DOHH2 (cell line): ENCODE data around the gene TTC21B.

Source experiments
- H3F3A ChIP-seq: fragments of 200-600 bp; sonication (generic), shearing (Covaris generic); 2 replicates; pipeline ENCODE4 v1.6.0; 2016; ENCODE audit warnings: antibody characterized with exemption, mild to moderate bottlenecking; ENCODE audit not compliant: control insufficient read depth, insufficient read depth
- H3K27ac ChIP-seq: fragments of 200-600 bp; sonication (generic); 2 replicates; pipeline ENCODE4 v1.5.1; 2014; ENCODE audit warnings: low read depth, mild to moderate bottlenecking, low read length, moderate library complexity
- H3K27me3 ChIP-seq: fragments of 200-600 bp; sonication (generic); 2 replicates; pipeline ENCODE4 v1.6.1; 2014; ENCODE audit warnings: mild to moderate bottlenecking, low read length, mixed read lengths; ENCODE audit not compliant: control insufficient read depth
- H3K36me3 ChIP-seq: fragments of 200-600 bp; sonication (generic); 2 replicates; pipeline ENCODE4 v1.6.1; 2014; ENCODE audit warnings: mild to moderate bottlenecking, low read length, moderate library complexity, mixed read lengths; ENCODE audit not compliant: control insufficient read depth
- H3K4me1 ChIP-seq: fragments of 200-600 bp; sonication (generic); 2 replicates; pipeline ENCODE4 v1.6.1; 2014; ENCODE audit warnings: mild to moderate bottlenecking, low read length, mixed read lengths; ENCODE audit not compliant: control insufficient read depth
- H3K4me2 ChIP-seq: fragments of 200-600 bp; sonication (generic); 2 replicates; pipeline ENCODE4 v1.6.0; 2014; ENCODE audit warnings: mild to moderate bottlenecking, low read length, moderate library complexity
- H3K4me3 ChIP-seq: fragments of 200-600 bp; sonication (generic); 2 replicates; pipeline ENCODE4 v1.5.1; 2014; ENCODE audit warnings: mild to moderate bottlenecking, low read length, mixed read lengths
- H3K79me2 ChIP-seq: fragments of 200-600 bp; sonication (generic); 2 replicates; pipeline ENCODE4 v1.6.1; 2014; ENCODE audit warnings: mild to moderate bottlenecking, low read length, mixed read lengths; ENCODE audit not compliant: control insufficient read depth
- H3K9me2 ChIP-seq: fragments of 200-600 bp; sonication (generic); replicated peaks from 2 replicates; pipeline ENCODE4 v1.6.1; 2014; ENCODE audit warnings: mild to moderate bottlenecking, low read length, mixed read lengths; ENCODE audit not compliant: control insufficient read depth
- H3K9me3 ChIP-seq: fragments of 200-600 bp; sonication (generic); 2 replicates; pipeline ENCODE4 v1.6.1; 2014; ENCODE audit warnings: antibody characterized with exemption, low read length, mixed read lengths; ENCODE audit not compliant: control insufficient read depth, insufficient read depth
- H4K20me1 ChIP-seq: fragments of 200-600 bp; sonication (generic); 2 replicates; pipeline ENCODE4 v1.6.0; 2014; ENCODE audit warnings: low read depth, mild to moderate bottlenecking, antibody characterized with exemption, low read length, moderate library complexity; ENCODE audit not compliant: control insufficient read depth, insufficient read depth
- CTCF ChIP-seq: fragments of 200-600 bp; sonication (generic); IDR thresholded peaks from one replicate; pipeline ENCODE4 v1.5.1; 2014; ENCODE audit warnings: antibody characterized with exemption, mild to moderate bottlenecking, low read depth, low read length; ENCODE audit not compliant: poor library complexity, severe bottlenecking
- EZH2phosphoT487 ChIP-seq: fragments of 200-600 bp; sonication (generic); IDR thresholded peaks from 2 replicates; pipeline ENCODE4 v1.6.1; 2017; ENCODE audit warnings: borderline replicate concordance, mild to moderate bottlenecking, antibody characterized with exemption, low read length, moderate library complexity, mixed read lengths

TTC21B gene

GRCh38 chr2:165952741-165953211, 800 bp downstream of the TTC21B start:
- Histone ChIP-seq H3K9me2 (no peaks in the 10 kb centered on the region), H3K4me1 (peaks cover 22% of the 10 kb centered on the region), H3K9me3 (no peaks in the 10 kb centered on the region), H3K79me2 (peaks cover 39% of the 10 kb centered on the region), H4K20me1 (no peaks in the 10 kb centered on the region), H3K4me2 (peak overlapping the region; percentile 66), H3F3A (no peaks in the 10 kb centered on the region), H3K4me3 (peak overlapping the region; percentile 85), H3K27ac (peak overlapping the region; percentile 52; the same call in 1 of the 2 replicates), H3K36me3 (peaks cover 33% of the 10 kb centered on the region), H3K27me3 (no peaks in the 10 kb centered on the region)
- TF ChIP-seq CTCF (no peak), EZH2phosphoT487 (no peak)

- H3K9me3 ChIP-seq = no peaks in the 10 kb centered on the region
- H3K4me1 ChIP-seq = peaks cover 22% of the 10 kb centered on the region
- peaks cover 39% of the 10 kb centered on the region for H3K79me2 ChIP-seq
- peak overlapping the region; percentile 66 for H3K4me2 ChIP-seq
- peak overlapping the region; percentile 85 for H3K4me3 ChIP-seq
- H4K20me1 ChIP-seq = no peaks in the 10 kb centered on the region
- H3K27me3 ChIP-seq = no peaks in the 10 kb centered on the region
- no peak overlapping the region for H3K27ac ChIP-seq
- H3F3A ChIP-seq = no peaks in the 10 kb centered on the region
- H3K36me3 ChIP-seq = peaks cover 39% of the 10 kb centered on the region
- H3K9me2 ChIP-seq = no peaks in the 10 kb centered on the region
- no peak for TF ChIP-seq EZH2phosphoT487
- no peak for TF ChIP-seq CTCF
These were observed 1.5 kb downstream of the TTC21B start for GRCh38 chr2:165952085-165952484.

GRCh38 chr2:165950438-165950837, 3.1 kb downstream of the TTC21B start:
- H3K4me1 ChIP-seq = peaks cover 22% of the 10 kb centered on the region
- H3K79me2 ChIP-seq = peaks cover 39% of the 10 kb centered on the region
- H3K27ac ChIP-seq = no peak overlapping the region
- no peaks in the 10 kb centered on the region for H4K20me1 ChIP-seq
- no peak overlapping the region for H3K4me3 ChIP-seq
- H3K9me3 ChIP-seq = no peaks in the 10 kb centered on the region
- H3K36me3 ChIP-seq = peaks cover 42% of the 10 kb centered on the region
- no peaks in the 10 kb centered on the region for H3K27me3 ChIP-seq
- H3K9me2 ChIP-seq = no peaks in the 10 kb centered on the region
- no peaks in the 10 kb centered on the region for H3F3A ChIP-seq
- no peak for TF ChIP-seq EZH2phosphoT487
- no peak for TF ChIP-seq CTCF
- H3K4me2 ChIP-seq = no peak overlapping the region

- Histone ChIP-seq H3K4me3 (no peak overlapping the region), H3K4me1 (no peaks in the 10 kb centered on the region), H3K79me2 (no peaks in the 10 kb centered on the region), H3K4me2 (no peak overlapping the region), H3K9me3 (no peaks in the 10 kb centered on the region), H4K20me1 (no peaks in the 10 kb centered on the region; the same call in 1 of the 2 replicates), H3K36me3 (peaks cover 77% of the 10 kb centered on the region), H3K27ac (no peak overlapping the region), H3F3A (no peaks in the 10 kb centered on the region), H3K27me3 (no peaks in the 10 kb centered on the region), H3K9me2 (no peaks in the 10 kb centered on the region)
- TF ChIP-seq CTCF (no peak), EZH2phosphoT487 (no peak)
These were observed 11.7 kb downstream of the TTC21B start for GRCh38 chr2:165941827-165942226.
